OCI-LY3 (cell line): ENCODE measurements around the gene ABCB4.

Experiments used
- EZH2phosphoT487 ChIP-seq: fragments of 200-600 bp; shearing (Covaris generic); IDR thresholded peaks from 2 replicates; pipeline ENCODE4 v1.6.1; 2018; ENCODE audit warnings: antibody characterized with exemption, mixed run types, low read depth
- TF ChIP-seq, protein P1 (sequence below): fragments of 200-600, 300-600 bp; sonication (generic); IDR thresholded peaks from 2 replicates; pipeline ENCODE4 v1.5.1; 2014; ENCODE audit warnings: antibody characterized with exemption, low read length, low read depth

DNA sequence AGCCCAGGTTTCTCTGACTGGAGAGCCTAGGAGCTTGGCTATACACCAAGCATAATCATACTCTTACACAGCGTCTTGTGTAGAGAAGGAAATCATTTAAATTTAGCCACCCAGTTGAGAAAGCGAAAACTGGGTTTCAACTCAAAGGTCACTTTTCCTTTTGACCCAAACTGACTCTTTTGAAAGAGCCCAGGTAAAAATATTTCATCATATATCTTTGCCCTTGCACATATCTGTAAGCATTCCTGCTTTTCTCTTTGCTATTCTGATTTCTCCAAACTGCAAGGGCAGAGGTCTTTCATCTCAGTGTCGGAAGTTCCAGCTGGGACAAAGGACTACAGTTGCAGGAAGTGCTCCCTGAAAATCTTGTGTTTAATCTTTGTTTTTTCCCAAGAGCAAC lies 22.0 kb upstream of the ABCB4 start:
- TF ChIP-seq, protein P1, sequence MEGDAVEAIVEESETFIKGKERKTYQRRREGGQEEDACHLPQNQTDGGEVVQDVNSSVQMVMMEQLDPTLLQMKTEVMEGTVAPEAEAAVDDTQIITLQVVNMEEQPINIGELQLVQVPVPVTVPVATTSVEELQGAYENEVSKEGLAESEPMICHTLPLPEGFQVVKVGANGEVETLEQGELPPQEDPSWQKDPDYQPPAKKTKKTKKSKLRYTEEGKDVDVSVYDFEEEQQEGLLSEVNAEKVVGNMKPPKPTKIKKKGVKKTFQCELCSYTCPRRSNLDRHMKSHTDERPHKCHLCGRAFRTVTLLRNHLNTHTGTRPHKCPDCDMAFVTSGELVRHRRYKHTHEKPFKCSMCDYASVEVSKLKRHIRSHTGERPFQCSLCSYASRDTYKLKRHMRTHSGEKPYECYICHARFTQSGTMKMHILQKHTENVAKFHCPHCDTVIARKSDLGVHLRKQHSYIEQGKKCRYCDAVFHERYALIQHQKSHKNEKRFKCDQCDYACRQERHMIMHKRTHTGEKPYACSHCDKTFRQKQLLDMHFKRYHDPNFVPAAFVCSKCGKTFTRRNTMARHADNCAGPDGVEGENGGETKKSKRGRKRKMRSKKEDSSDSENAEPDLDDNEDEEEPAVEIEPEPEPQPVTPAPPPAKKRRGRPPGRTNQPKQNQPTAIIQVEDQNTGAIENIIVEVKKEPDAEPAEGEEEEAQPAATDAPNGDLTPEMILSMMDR = no peak
- TF ChIP-seq EZH2phosphoT487 = no peak
